Motor neuron (in vitro differentiated cells): ENCODE results near the gene PDE8B. TPM values are rescaled to one million over a fixed set of nuclear protein-coding genes. Genes with fewer than 3 reads are reported as not detected.
A peak's percentile ranks its signal among the peaks of the same experiment; 100 is the strongest.

Source experiments
- ATAC-seq, 8 experiments: fragments of 200-7000 bp; cut with Tn5 transposase; replicated peaks in 6 of 8; 2 replicates each; pipeline ENCODE4 v1.8.0; 2021; ENCODE audit warnings: mild to moderate bottlenecking in 8 of 8, moderate library complexity in 8 of 8
- H3K27ac ChIP-seq, 2 donors: fragments of 250-450 bp; sonication (Bioruptor Pico); 2 replicates each; pipeline ENCODE4 v1.9.0; 2021; ENCODE audit warnings: antibody characterized with exemption in 2 of 2, mild to moderate bottlenecking in 2 of 2, moderate library complexity in 1 of 2
- H3K4me1 ChIP-seq, 2 donors: fragments of 250-450 bp; sonication (Bioruptor Pico); replicated peaks in 1 of 2; 2 replicates each; pipeline ENCODE4 v1.6.1; 2021; ENCODE audit warnings: antibody characterized with exemption in 2 of 2, mild to moderate bottlenecking in 2 of 2, moderate library complexity in 1 of 2
- H3K4me3 ChIP-seq, 5 donors: fragments of 250-450 bp; sonication (Bioruptor Pico); 2 replicates each; pipeline ENCODE4 v1.9.0; 2021; ENCODE audit warnings: antibody characterized with exemption in 5 of 5, mild to moderate bottlenecking in 5 of 5, moderate library complexity in 4 of 5
- WGBS, 10 experiments: fragments of 450-650 bp; shearing (Covaris generic); methylation state at CpG; one replicate each; pipeline ENCODE4 v1.0.0; 2022; 5-methylcytosine and 5-hydroxymethylcytosine counted together
- in situ Hi-C, 9 experiments: fragments of 400-800 bp; cut with MboI; loops; one replicate each; pipeline ENCODE4 v1.15.0; 2021; ENCODE audit warnings: low sequenced_read_pairs in 9 of 9, low pct_unique_long_range_greater_than_20kb in 2 of 9; ENCODE audit not compliant: unreplicated experiment in 9 of 9
- total RNA-seq, 8 experiments: library from RNA; unstranded; fragments of 300-600 nt; gene quantifications; 2 replicates each; pipeline versions ENCODE4 v1.2.3 to v1.2.4, GENCODE V29; 2022

The PDE8B gene
- total RNA-seq, 8 experiments from 2014 or later, result 1.6 to 23.1 (median 2.8) TPM

GRCh38 chr5:77355751-77356150 is 145.3 kb downstream of the PDE8B start:
- in situ Hi-C loops, result no loop called here
- no peaks in the 10 kb centered on the region for H3K4me1 ChIP-seq
- no peak overlapping the region for H3K27ac ChIP-seq
- H3K4me3 ChIP-seq, result no peak overlapping the region
- peak in 1 of 8 experiments; percentile 86 for ATAC-seq

GRCh38 chr5:77356740-77357139 is 146.3 kb downstream of the PDE8B start:
- Histone ChIP-seq H3K4me1 (no peaks in the 10 kb centered on the region), H3K4me3 (no peak overlapping the region), H3K27ac (no peak overlapping the region)
- WGBS, 10 experiments, result 40 to 100% (median 77%) methylated on average over 1 to 3 of the region's 3 CpGs; no CpG with 5 or more reads in 3 of the 10 experiments
- in situ Hi-C loops, result no loop called here
- peak in 2 of 8 experiments; percentile 42 to 77 for ATAC-seq

- peak in 2 of 8 experiments; percentile 51 to 74 for ATAC-seq
- Histone ChIP-seq H3K4me1 (no peaks in the 10 kb centered on the region), H3K4me3 (no peak overlapping the region), H3K27ac (no peak overlapping the region)
- in situ Hi-C loops, result no loop called here
- 0 to 92% (median 66%) methylated on average over 2 to 8 of the region's 10 CpGs for WGBS, 10 experiments
Measured at GRCh38 chr5:77358255-77359205, 148.1 kb downstream of the PDE8B start.

DNA sequence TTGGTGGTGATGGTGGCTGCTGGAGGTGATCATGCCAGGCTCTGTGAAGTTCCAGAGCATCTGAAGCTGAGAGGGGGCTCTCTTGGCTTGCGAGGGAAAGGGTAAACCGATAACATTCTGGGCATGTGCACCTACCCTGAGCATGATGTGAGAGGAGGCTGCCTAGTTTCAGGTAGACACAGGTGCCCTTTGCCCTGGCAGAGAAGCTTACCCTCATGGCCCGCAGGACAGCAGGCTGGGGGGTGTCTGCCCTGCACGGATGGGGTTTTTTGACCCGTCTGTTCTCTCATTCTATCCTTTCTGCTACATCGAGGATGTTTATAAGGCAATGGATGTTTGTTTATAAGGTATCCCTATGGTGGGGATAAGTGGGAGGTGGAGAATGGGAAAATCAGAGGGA is 148.8 kb downstream of the PDE8B start:
- Histone ChIP-seq H3K4me1 (no peaks in the 10 kb centered on the region), H3K4me3 (no peak overlapping the region), H3K27ac (no peak overlapping the region)
- no peak for ATAC-seq
- in situ Hi-C loops, result no loop called here
- WGBS, 10 experiments, result 33 to 100% (median 90%) methylated on average over 1 to 4 of the region's 6 CpGs; no CpG with 5 or more reads in 5 of the 10 experiments

- Histone ChIP-seq H3K4me3 (no peak overlapping the region), H3K4me1 (no peaks in the 10 kb centered on the region), H3K27ac (no peak overlapping the region)
- no peak for ATAC-seq
- in situ Hi-C loops, result no loop called here
Measured at GRCh38 chr5:77360381-77360780, 149.9 kb downstream of the PDE8B start.

DNA sequence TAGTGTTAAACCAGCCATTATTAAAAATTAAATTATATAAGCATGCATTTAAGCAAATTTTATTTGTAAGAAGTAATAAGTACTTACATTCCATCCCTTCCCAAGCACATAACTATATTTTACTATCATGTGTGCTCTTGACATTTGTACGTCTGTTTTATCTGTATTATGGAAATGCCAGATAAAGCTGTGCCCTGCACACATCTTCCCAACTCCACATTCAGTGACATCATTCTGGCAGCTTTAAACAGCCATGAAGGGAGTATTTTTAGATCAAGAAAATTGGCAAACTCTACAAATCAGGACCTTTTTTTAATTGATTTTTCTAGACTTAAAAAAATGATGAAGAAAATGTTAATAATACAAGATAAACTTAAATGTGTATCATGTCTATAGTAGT is 150.5 kb downstream of the PDE8B start:
- ATAC-seq, result no peak
- Histone ChIP-seq H3K4me3 (no peak overlapping the region), H3K27ac (no peak overlapping the region), H3K4me1 (no peaks in the 10 kb centered on the region)
- 80 to 100% (median 89%) methylated on average over 1 of the region's 1 CpG; no CpG with 5 or more reads in 3 of the 10 experiments for WGBS, 10 experiments
- in situ Hi-C loops, result no loop called here

- no peak for ATAC-seq
- no peaks in the 10 kb centered on the region for H3K4me1 ChIP-seq
- 60 to 100% (median 95%) methylated on average over 1 to 3 of the region's 5 CpGs; no CpG with 5 or more reads in 3 of the 10 experiments for WGBS, 10 experiments
- in situ Hi-C loops, result no loop called here
- H3K4me3 ChIP-seq, result no peak overlapping the region
- H3K27ac ChIP-seq, result no peak overlapping the region
Measured at GRCh38 chr5:77366717-77367500, 156.4 kb downstream of the PDE8B start.

DNA sequence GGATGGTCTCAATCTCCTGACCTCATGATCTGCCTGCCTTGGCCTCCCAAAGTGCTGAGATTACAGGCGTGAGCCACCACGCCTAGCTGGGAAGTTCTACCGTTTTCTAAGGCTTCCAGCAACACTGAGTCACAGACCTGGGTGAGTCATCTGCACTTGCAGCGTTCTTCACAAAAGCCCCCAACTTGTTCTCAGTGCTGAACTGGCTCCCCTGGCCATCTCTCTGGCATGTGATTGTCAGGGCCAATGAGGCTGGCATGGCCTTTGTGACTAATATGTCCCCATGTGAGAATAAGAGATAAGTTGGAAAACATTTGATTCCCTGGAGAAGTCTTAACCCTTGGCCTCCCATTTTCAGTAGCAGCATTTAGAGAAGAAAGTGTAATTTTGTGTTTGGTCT is 157.3 kb downstream of the PDE8B start:
- in situ Hi-C loops, result no loop called here
- WGBS, 10 experiments, result 67 to 85% methylated on average over 1 to 4 of the region's 4 CpGs; no CpG with 5 or more reads in 8 of the 10 experiments
- no peak for ATAC-seq
- Histone ChIP-seq H3K4me1 (no peaks in the 10 kb centered on the region), H3K4me3 (no peak overlapping the region), H3K27ac (no peak overlapping the region)

DNA sequence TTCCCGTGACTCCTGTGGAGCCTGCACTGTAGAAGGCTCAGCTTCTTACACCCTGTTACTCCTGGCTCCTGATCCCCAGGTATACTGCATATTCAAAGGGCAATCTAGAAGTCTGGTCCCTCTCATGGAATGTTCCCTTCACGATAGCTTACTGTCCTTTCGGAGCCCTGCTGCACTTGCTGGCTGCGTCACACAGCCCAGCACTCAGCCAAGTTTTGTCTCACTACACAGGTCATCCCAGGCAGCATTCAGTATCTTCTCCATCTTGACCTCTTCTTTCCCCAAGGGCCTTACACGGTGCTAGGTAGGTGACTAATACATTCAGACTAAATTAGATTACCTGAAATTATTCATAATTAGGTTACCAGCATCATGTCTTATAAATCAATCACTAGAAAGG is 157.9 kb downstream of the PDE8B start:
- H3K4me1 ChIP-seq, result no peaks in the 10 kb centered on the region
- in situ Hi-C loops, result no loop called here
- ATAC-seq, result no peak
- H3K27ac ChIP-seq, result no peak overlapping the region
- 17 to 90% (median 78%) methylated on average over 1 to 5 of the region's 5 CpGs; no CpG with 5 or more reads in 3 of the 10 experiments for WGBS, 10 experiments
- no peak overlapping the region for H3K4me3 ChIP-seq

DNA sequence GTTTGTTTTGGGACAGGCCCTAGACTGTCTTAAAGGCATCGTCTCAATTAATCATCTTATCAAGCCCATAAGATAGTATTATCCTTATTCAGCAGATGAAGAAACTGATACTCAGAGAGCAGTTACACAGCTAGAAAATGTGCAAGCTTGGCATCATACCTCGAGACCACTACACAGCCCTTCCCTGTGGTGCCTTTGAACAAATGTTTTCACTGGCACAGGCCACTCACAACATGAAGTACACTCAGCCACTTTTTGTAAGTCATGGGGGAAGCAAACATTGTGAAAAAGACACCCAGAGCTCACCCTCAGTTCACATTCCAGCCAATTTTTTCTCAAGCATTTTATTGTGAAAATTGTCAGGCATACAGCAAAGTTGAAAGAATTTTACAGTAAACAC is 159.1 kb downstream of the PDE8B start:
- no peak for ATAC-seq
- 65 to 88% (median 80%) methylated on average over 1 to 2 of the region's 2 CpGs; no CpG with 5 or more reads in 4 of the 10 experiments for WGBS, 10 experiments
- no peak overlapping the region for H3K4me3 ChIP-seq
- H3K27ac ChIP-seq, result no peak overlapping the region
- no peaks in the 10 kb centered on the region for H3K4me1 ChIP-seq
- in situ Hi-C loops, result no loop called here

DNA sequence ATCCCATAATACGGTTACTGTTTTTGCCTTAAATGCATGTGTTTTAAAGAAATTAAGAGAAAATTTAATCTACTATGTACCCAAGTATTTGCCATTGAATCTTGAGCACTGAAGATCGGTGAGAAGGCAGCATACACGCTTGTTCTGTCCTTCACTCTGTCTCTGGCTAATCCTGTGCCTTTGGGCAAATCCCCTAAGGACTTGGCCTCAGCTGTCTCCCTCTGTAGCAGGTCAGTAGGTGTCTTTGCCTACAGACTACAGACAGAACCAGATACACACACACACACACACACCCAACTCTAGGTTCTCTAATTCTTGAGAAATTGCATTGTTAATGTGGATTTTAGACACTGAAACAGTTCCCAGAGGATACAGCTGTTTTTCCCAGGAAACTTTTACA is 164.2 kb downstream of the PDE8B start:
- H3K4me3 ChIP-seq, result no peak overlapping the region
- in situ Hi-C loops, result no loop called here
- peaks cover 5 to 15% of the 10 kb centered on the region in 2 donors for H3K4me1 ChIP-seq
- WGBS, 10 experiments, result 60 to 100% (median 93%) methylated on average over 1 to 3 of the region's 3 CpGs
- no peak for ATAC-seq
- no peak overlapping the region for H3K27ac ChIP-seq

GRCh38 chr5:77376609-77377300 is 166.3 kb downstream of the PDE8B start:
- Histone ChIP-seq H3K4me1 (peaks cover 8 to 15% of the 10 kb centered on the region in 2 donors), H3K27ac (no peak overlapping the region), H3K4me3 (no peak overlapping the region)
- in situ Hi-C loops, result no loop called here
- ATAC-seq, result peak in 5 of 8 experiments; percentile 35 to 94 (median 45)
- WGBS, 10 experiments, result 38 to 100% (median 69%) methylated on average over 2 to 5 of the region's 5 CpGs; no CpG with 5 or more reads in 2 of the 10 experiments
